Epithelial cell of proximal tubule (primary cell): ENCODE results near the gene ARHGAP5. TPM values are rescaled to one million over a fixed set of nuclear protein-coding genes. Genes with fewer than 3 reads are reported as not detected.

ENCODE experiments used
- DNase-seq: peaks from one replicate; pipeline ENCODE4 v3.0.0-alpha.2; 2011; ENCODE audit warnings: low read depth
- H3K4me3 ChIP-seq: 2 replicates; pipeline ENCODE4 v1.5.1; 2011; ENCODE audit warnings: low read depth, mild to moderate bottlenecking, low read length
- total RNA-seq: library from RNA; depleted of rRNA; stranded (reverse); fragments of >200 nt; gene quantifications from 2 replicates; pipeline ENCODE4 v1.2.3, GENCODE V29; 2015
- TF ChIP-seq, protein P1 (sequence below): conservative IDR thresholded peaks from 2 replicates; pipeline ENCODE4 v1.5.1; 2012; ENCODE audit warnings: low read depth, mild to moderate bottlenecking, low read length

ARHGAP5 gene
- total RNA-seq, 1 donor from 2014 or later, result 45.7 TPM

DNA sequence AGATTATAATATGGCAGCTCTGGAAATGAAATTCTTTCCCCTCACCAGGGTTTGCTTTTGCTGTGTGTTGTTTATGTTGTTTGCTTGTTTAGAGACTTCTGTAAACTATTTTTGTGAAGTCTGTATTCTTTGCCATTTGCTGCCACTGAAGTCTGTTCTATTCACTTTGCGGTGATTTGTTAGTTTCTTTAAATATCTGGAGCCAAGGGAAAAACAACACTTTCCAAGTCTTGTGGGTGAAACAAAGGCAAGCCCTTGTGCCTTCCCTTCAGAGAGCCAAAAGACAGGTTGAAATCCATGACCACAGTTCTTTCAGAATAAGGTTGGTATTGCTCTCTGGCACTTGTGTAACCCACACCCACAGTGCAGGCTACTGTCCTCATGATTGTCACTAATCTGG, 65.2 kb downstream of the ARHGAP5 start:
- H3K4me3 ChIP-seq, result no peak overlapping the region
- no peak for DNase-seq
- TF ChIP-seq, protein P1, sequence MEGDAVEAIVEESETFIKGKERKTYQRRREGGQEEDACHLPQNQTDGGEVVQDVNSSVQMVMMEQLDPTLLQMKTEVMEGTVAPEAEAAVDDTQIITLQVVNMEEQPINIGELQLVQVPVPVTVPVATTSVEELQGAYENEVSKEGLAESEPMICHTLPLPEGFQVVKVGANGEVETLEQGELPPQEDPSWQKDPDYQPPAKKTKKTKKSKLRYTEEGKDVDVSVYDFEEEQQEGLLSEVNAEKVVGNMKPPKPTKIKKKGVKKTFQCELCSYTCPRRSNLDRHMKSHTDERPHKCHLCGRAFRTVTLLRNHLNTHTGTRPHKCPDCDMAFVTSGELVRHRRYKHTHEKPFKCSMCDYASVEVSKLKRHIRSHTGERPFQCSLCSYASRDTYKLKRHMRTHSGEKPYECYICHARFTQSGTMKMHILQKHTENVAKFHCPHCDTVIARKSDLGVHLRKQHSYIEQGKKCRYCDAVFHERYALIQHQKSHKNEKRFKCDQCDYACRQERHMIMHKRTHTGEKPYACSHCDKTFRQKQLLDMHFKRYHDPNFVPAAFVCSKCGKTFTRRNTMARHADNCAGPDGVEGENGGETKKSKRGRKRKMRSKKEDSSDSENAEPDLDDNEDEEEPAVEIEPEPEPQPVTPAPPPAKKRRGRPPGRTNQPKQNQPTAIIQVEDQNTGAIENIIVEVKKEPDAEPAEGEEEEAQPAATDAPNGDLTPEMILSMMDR, result no peak

DNA sequence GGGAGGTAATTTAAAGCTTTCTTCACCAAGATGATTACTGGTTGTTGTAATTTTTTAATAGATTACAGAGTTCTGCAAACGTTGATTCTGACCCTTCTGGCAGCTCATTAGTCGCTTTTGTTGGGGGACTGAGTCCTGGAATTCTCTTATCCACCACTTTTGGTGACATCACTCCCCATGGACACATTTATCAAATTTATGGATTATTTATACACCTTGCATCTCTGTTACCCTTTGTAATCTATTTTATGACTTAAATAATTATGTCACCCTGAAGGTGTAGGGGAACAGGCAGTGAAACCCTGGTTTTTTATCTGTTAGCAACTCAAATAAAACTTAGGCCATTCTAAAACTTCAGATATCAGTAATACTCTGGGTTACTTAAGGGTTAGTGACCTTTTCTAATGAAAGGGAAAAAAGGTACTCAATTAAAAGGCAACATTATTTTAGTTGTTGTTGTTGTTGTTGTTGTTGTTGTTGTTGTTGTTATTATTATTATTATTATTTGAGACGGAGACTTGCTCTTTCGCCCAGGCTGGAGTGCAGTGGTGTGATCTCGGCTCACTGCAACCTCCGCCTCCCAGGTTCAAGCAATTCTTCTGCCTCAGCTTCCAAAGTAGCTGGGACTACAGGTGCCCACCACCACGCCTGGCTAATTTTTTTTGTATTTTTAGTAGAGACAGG, 65.8 kb downstream of the ARHGAP5 start:
- no peak overlapping the region for H3K4me3 ChIP-seq
- no peak for DNase-seq
- TF ChIP-seq, protein P1, result no peak

DNA sequence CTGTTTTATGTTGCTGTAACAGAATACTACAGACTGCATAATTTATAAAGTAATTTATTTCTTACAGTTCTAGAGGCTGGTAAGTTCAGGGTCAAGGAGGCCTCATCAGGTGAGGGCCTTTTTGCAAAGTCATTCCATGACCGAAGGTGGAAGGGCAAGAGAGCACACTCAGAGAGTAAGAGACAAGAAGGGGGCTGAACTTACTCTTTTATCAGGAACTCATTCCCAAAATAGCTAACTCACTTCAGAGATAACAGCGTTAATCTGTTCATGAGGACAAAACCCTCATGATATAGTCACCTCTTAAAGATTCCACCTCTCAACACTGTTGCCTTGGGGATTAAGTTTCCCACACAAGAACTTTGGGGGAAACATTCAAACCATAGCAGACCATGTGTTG, 73.3 kb downstream of the ARHGAP5 start:
- no peak overlapping the region for H3K4me3 ChIP-seq
- DNase-seq, result no peak
- TF ChIP-seq, protein P1, result no peak

DNA sequence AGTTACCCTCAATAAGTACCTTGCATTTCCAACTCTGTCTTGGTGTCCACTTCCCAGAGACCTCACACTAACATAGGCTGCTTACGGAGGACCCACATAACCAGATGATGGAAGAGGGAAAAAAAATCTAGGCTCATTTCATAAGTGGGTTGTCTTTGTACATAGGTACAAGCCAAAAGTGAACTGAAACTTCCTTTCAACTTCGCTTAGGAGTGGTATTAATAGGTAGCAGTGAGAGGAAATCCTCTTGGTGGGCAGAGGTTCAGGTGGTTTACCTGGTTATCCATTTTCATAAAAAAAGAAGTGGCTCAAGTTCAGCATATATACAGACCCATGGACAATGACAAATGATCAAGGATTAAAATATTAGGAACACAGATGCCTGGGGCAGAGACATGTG, 88.9 kb downstream of the ARHGAP5 start:
- TF ChIP-seq, protein P1, result no peak
- no peak overlapping the region for H3K4me3 ChIP-seq
- no peak for DNase-seq

DNA sequence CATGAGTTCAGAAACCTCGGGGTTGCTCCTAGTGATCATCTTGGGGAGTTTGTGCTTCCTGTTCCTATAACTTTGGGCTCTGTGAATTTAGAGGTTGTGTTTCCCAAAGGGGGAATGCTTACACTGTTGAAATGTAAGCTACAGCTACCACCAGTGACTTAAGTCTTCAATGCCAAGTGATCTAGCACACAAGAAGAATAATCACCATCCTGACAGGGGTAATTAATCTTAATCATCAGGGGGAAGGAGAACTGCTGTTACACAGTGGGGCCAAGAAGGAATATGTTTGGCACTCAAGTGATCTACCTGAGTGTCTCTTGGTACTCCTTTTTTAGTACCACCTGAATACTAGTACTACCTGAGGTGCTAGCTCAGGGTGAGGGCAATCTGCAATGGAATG, 89.8 kb downstream of the ARHGAP5 start:
- DNase-seq, result no peak
- no peak overlapping the region for H3K4me3 ChIP-seq
- TF ChIP-seq, protein P1, result no peak

DNA sequence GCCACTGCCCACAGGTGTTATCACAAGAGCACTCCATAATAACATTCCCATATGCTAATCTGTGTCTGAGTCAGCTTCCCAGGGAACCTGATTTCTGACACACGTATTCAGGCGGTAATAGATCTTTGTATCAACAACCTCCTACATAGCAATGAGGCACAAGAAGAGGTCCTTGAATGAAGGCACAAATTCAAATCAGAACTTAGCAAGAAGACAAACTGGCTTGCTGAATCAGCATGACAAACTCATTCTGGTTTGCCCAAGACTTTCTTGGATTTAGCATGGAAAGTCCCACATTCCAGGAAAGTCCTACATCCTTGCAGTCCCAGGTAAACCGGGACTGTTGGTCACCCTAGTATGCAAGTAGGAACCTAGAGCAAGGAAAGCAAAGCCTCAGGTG, 90.8 kb downstream of the ARHGAP5 start:
- H3K4me3 ChIP-seq, result no peak overlapping the region
- TF ChIP-seq, protein P1, result no peak
- DNase-seq, result peak; percentile 23

DNA sequence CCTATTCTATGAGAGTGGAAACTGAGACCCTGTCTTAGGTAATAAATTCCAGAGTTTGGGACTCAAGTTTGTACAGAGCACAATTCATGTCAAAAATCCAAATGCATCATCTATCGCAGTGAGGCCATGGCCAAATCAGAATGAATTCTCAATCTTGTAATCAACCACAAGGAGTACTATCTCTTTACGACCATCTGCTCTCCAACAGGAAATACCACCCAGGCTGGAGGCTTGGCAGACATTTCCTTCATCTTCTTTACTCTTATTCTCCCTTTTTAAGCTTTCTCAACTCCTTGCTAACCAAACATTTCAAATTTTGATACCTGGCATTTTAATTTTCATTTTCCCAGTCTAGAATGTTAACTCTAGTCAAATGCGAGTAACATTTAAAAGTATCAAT, 92.1 kb downstream of the ARHGAP5 start:
- TF ChIP-seq, protein P1, result no peak
- DNase-seq, result no peak
- no peak overlapping the region for H3K4me3 ChIP-seq
